ENCODE data around the gene CHKB.
"Not testable (repeated sequence)": the region's sequence is repeated elsewhere in the genome, so short reads cannot be mapped to it uniquely, and the experiment has no call there.

Gene CHKB

GRCh38 chr22:50612528-50613221 is 30.0 kb upstream of the CHKB start:
- no peak for FAIRE-seq
- DNase-seq (ENCODE audit: insufficient read length, low spot score) = peak; percentile 50

GRCh38 chr22:50612168-50612527 is 29.5 kb upstream of the CHKB start:
- FAIRE-seq = no peak
- DNase-seq (ENCODE audit: insufficient read length, low spot score) = no peak

DNA sequence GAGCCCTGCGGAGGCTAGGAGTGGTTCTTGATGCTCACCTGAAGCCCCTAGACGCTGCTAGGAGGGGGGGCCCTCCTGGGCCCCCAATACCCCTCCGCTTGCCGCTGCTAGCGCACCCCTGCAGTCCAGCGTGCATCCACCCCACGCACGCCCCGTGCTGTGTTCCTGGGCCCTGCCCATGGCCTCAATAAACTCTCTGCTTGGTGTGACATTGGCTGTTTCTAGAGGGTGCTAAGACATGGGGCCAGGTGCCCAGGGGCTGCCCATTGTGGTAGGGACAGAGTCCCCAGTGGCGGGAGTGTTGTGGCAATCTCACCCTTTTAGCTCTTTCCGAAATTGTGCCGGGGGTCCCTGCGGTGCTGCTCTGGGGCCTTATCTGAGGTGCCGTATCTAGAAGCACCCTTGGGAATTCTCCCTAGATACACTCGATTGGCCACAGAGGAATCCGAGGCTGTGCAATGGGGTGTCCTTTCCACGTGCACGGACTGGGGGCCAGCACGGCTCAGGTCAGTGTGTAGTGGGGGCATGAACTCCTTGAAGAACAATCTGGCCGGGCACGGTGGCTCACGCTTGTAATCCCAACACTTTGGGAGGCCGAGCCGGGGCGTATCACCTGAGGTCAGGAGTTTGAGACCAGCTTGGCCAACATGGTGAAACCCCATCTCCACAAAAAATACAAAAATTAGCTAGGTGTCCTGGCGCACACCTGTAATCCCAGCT is 28.9 kb upstream of the CHKB start:
- FAIRE-seq = no peak
- DNase-seq (ENCODE audit: insufficient read length, low spot score) = no peak

DNA sequence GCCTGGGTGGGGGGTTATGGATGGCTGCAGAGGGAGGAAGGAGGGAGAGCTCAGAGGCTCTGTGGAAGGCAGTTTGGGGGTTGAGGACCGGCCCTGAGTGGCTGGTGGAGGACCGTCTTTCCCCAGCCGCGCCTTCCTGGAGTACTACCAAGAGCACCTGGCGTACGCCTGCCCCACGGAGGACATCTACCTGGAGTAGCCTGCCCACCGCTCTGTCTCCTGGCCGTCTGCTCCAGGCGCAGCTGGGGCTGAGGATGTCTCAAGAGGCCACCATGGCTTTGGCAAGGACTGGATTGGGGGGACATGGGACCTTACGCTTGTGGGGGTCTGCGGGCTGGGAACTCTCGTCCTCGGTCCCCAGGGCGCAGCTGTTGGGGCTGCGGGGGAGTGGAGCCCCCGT is 27.9 kb upstream of the CHKB start:
- FAIRE-seq = no peak
- no peak for DNase-seq (ENCODE audit: insufficient read length, low spot score)

GRCh38 chr22:50610041-50610451 is 27.4 kb upstream of the CHKB start:
- DNase-seq (ENCODE audit: insufficient read length, low spot score) = no peak

GRCh38 chr22:50609599-50609998 is 26.9 kb upstream of the CHKB start:
- DNase-seq (ENCODE audit: insufficient read length, low spot score) (no peak), FAIRE-seq (no peak)

More at GRCh38 chr22:50610041-50610451, 27.4 kb upstream of the CHKB start:
- FAIRE-seq = no peak

GRCh38 chr22:50608996-50609395 is 26.3 kb upstream of the CHKB start:
- FAIRE-seq (no peak), DNase-seq (ENCODE audit: insufficient read length, low spot score) (no peak)

DNA sequence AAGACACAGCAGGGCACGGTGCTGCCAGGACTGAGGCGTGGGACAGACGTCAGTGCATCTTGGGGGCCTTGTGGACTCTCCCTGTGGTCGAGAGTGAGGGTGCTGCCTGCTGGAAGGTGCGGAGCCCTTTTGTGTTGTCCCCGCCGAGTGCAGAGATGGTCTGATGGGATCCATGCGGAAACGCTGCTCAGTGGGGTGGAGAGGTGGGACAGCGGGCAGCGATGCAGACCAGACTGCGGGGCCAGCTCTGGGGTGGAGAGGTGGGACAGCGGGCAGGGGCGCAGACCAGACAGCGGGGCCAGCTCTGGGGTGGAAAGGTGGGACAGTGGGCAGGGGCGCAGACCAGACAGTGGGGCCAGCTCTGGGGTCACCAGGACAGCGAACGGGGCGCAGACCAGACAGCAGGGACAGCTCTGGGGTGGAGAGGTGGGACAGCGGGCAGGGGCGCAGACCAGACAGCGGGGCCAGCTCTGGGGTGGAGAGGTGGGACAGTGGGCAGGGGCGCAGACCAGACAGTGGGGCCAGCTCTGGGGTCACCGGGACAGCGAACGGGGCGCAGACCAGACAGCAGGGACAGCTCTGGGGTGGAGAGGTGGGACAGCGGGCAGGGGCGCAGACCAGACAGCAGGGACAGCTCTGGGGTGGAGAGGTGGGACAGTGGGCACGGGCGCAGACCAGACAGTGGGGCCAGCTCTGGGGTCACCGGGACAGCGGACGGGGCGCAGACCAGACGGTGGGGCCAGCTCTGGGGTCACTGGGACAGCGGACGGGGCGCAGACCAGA is 25.6 kb upstream of the CHKB start:
- FAIRE-seq; DNase-seq (ENCODE audit: insufficient read length, low spot score): not testable (repeated sequence)

GRCh38 chr22:50607659-50608020 is 25.0 kb upstream of the CHKB start:
- no peak for FAIRE-seq
- no peak for DNase-seq (ENCODE audit: insufficient read length, low spot score)

GRCh38 chr22:50606946-50607658 is 24.5 kb upstream of the CHKB start:
- DNase-seq (ENCODE audit: insufficient read length, low spot score) (no peak), FAIRE-seq (no peak)

- peak; percentile 44 for DNase-seq (ENCODE audit: insufficient read length, low spot score)
These were observed 23.7 kb upstream of the CHKB start for GRCh38 chr22:50606165-50606945.

GRCh38 chr22:50605613-50606074 is 23.0 kb upstream of the CHKB start:
- FAIRE-seq (no peak), DNase-seq (ENCODE audit: insufficient read length, low spot score) (no peak)

More at GRCh38 chr22:50606165-50606945, 23.7 kb upstream of the CHKB start:
- FAIRE-seq = peak; percentile 53

DNA sequence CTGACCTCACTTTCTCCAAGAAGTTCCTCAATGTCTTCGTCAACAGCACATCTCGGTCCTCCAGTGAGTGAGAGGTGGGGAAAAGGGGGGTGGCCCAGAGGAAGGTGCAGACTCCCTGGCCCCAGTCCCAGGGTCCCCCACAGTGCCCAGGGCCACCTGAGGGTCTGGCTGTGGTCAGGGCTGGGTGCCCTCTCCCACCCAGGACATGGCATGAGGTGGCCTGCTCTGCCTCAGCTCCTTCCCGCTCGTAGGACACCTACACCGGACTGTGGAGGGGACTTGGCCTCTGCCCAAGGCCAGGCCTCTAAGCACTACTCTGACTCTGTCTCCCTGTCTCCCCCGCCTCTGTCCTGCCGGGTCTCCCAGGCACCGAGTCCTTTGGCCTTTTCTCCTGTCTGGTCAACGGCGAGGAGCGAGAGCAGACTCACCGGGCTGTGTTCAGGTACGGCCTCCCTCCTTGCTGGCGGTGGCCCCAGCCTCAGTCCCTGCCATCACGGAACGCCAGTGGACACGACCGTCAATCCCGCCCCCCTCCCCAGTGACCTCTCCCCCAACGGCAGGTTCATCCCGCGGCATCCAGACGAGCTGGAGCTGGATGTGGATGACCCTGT is 22.5 kb upstream of the CHKB start:
- FAIRE-seq (no peak), DNase-seq (ENCODE audit: insufficient read length, low spot score) (peak; percentile 28)

GRCh38 chr22:50604256-50605001 is 21.8 kb upstream of the CHKB start:
- DNase-seq (ENCODE audit: insufficient read length, low spot score) (no peak), FAIRE-seq (no peak)

- DNase-seq (ENCODE audit: insufficient read length, low spot score) = peak; percentile 28
- FAIRE-seq = no peak
These were observed 21.0 kb upstream of the CHKB start for GRCh38 chr22:50603511-50604255.

GRCh38 chr22:50602338-50602700 is 19.7 kb upstream of the CHKB start:
- FAIRE-seq = no peak
- DNase-seq (ENCODE audit: insufficient read length, low spot score) = peak; percentile 13

DNA sequence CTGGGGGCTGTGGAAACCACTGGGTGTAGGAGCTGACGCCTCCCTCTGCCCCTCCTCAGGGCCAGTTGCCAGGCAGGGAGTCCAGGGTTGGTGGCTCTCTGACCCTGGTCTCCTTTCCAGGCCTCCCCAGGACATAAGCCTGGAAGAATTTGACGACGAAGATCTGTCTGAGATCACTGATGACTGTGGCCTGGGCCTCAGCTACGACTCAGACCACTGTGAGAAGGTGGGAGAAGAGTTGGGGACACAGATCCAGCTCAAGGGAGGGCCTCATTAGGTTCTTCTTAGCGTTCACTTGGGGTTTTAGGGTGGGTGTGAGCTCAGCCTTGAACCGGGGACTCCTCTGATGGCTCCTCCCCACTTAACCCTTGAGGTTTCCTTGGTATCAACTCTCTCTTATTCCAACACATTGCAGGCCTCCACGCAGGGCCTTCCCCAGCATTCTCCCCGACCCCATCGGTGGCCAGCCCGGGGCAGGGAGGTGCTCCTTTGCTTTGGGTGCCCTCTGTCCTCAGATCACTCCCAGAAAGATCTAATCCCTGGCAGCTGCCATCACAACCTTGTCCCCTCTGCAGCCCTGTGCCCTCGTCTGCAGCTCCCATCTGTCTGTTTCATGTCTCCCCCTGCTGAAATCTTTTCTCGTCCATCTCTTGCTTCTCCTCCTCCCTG is 19.2 kb upstream of the CHKB start:
- DNase-seq (ENCODE audit: insufficient read length, low spot score) = peak; percentile 26
- no peak for FAIRE-seq
